NCI-H524 (cell line): Measurements from ENCODE around the gene C2CD4C.
"Not testable (repeated sequence)": the region's sequence is repeated elsewhere in the genome, so short reads cannot be mapped to it uniquely, and the experiment has no call there.

Experiments used
- DNase-seq, 2 experiments: peaks; one replicate each; lab custom pipeline; 2025; lab: John Stamatoyannopoulos, UW

C2CD4C gene, protein sequence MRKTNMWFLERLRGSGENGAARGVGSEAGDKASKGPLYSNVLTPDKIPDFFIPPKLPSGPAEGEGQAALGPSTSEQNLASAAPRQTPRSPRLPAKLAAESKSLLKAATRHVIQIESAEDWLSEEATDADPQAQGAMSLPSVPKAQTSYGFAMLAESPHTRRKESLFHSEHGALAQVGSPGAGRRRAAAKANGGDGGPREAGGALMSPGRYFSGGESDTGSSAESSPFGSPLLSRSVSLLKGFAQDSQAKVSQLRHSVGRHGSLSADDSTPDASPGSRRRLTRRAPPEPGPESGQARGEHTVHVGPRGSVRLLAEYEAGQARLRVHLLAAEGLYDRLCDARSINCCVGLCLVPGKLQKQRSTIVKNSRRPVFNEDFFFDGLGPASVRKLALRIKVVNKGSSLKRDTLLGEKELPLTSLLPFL

DNA sequence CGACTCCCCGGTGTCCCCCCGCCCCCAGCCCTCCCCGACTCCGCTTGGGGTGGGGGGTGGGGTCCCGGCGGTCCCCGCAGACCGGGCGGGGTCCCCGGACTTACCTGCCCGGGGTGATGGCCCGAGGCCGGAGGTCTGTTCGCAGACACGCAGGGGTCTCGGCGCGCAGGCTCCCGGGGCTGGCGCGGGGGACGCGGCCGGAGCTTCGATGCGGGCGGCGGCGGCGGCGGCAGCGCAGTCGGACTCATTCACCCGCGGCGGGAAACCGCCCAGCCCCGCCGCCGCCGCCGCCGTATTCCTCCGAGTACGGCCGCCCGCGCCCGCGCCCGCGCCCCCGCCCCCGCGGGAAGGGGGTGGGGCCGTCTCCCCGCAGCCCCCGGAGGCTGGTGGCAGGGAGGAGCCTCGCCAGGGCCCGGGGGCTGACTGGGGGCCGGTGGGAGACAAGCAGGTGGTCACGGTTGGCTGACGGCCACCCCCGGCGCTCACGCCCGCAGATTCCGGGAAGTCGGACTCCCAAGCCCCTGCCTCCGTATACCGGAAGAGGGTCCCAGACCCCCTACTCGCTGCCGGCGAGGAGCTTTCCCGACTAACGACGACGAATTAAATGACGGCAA, at the start of gene C2CD4C:
Gene C2CD4C, minus strand, starts transcription at position 246 of the 614 bp plus-strand sequence. CDS start 786 bp downstream, outside the sequence.
- DNase-seq = peak in 1 of 2 experiments; percentile 32

GRCh38 chr19:458091-459042, 49.4 kb upstream of the C2CD4C start:
- DNase-seq = no peak

GRCh38 chr19:457636-458035, 48.7 kb upstream of the C2CD4C start:
- no peak for DNase-seq

DNA sequence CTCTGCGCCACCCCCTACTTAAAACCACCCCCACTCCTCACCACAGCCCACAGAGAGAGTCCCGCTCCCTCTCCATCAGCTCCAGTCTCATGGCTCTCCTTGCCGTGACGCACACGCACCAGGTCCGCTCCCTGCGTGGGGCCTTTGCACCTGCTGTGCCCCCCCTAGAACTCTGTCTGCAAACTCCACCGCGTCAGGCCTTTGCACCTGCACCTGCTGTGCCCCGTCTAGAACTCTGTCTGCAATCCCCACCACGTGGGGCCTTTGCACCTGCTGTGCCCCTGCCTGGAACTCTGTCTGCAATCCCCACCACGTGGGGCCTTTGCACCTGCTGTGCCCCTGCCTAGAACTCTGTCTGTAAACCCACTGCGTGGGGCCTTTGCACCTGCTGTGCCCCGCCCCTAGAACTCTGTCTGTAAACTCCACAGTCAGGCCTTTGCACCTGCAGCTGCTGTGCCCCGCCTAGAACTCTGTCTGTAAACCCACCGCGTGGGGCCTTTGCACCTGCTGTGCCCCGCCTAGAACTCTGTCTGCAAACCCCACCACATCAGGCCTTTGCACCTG, 47.7 kb upstream of the C2CD4C start:
- no peak for DNase-seq

GRCh38 chr19:455851-456546, 47.1 kb upstream of the C2CD4C start:
- DNase-seq = no peak

DNA sequence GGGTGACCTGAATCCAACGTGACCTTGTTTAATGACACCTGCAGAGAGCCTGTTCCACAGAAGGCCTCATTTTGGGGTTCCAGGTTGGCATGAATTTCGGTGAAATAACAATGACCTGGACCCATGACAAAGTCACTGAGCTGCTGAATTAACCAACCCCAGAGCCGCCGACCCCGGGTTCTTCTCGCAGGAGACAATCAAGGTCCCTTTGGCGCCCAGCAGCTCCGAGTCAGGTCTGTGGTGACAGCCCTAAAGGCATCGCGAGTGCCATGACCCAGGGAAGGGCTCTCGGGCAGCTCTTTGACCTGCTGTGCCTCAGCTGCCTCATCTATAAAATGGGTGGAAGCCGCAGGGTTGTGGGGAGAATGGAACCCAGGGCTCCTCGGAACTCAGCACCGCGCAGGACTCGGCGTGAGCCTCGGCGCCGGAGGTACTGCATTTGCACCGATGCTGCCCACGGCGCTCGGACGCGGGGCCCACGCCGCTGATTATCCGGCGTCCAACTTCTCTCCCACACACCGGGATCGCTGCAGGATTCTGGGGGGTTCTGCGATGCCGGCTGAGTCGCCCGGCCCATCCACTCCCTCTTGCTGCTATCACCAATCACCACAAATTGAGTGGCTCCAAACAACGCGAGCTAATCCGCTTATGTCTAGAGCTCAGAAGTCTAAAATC, 46.2 kb upstream of the C2CD4C start:
- DNase-seq = no peak

DNA sequence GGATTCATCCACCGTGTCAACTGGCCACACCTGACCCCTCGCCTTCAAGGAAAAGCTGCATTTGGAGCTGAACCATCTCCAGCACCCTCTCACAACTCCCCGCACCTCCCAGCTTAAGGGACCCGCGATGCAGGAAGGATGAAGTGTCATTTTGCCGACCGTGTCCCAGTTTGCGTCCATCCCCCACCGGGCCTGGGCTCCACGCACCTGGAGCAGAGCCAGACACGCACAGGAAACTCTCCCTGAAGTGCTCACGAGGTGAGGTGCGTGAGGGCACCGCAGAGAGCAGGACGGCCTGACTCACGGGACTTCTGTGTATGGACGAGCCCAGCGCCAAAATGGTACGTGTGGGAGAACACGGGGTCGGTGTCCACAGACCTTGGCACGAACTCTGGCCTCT, 44.7 kb upstream of the C2CD4C start:
- no peak for DNase-seq

- no peak for DNase-seq
These were observed 43.9 kb upstream of the C2CD4C start for GRCh38 chr19:452829-453228.

DNA sequence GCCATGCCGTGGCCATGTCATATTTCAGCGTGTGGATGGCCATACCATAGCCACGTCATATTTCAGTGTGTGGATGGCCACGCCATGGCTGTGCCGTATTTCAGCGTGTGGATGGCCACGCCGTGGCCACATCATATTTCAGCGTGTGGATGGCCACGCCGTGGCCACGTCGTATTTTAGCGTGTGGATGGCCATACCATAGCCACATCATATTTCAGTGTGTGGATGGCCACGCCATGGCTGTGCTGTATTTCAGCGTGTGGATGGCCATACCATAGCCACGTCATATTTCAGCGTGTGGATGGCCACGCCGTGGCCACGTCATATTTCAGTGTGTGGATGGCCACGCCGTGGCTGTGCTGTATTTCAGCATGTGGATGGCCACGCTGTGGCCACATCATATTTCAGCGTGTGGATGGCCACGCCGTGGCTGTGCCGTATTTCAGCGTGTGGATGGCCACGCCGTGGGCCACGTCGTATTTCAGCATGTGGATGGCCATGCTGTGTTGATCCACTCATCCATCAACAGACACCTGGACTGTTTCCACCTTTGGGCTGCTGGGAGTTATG, 42.0 kb upstream of the C2CD4C start:
- not testable (repeated sequence) for DNase-seq

GRCh38 chr19:449916-450315, 41.0 kb upstream of the C2CD4C start:
- DNase-seq = no peak

- DNase-seq = no peak
These were observed 39.0 kb upstream of the C2CD4C start for GRCh38 chr19:447816-448560.

GRCh38 chr19:447064-447426, 38.1 kb upstream of the C2CD4C start:
- no peak for DNase-seq

GRCh38 chr19:444677-445210, 35.8 kb upstream of the C2CD4C start:
- no peak for DNase-seq

GRCh38 chr19:443005-443404, 34.1 kb upstream of the C2CD4C start:
- no peak for DNase-seq

GRCh38 chr19:442085-442484, 33.1 kb upstream of the C2CD4C start:
- no peak for DNase-seq

DNA sequence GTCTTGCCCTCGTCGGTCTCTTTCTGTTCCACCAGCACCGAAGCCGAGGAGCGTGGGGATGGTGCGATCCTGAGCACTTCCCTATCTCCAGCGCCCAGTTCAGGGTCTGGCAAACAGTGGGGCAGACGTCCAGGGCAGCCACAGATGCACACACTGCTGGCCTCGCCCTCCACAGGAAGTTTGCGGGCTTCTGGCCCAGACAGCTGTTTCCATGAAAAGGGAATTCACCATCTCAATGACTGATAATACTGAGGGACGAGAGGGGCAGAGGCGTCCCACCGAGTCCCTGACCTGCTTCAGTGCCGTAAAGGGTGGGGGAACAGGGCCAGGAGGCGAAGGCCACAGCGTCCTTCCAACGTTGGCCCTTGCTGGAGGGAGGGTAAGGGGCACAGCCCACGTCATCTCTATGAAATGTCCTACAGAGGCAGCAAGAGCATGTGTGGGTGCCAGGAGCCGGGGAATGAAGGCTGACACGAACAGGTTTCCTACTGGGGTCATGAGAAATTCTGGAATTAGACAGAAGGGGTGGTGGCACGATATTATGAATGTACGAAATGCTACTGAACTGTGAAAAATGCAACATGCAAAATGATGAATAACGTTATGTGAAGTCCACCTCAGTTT, 32.4 kb upstream of the C2CD4C start:
- DNase-seq = no peak

DNA sequence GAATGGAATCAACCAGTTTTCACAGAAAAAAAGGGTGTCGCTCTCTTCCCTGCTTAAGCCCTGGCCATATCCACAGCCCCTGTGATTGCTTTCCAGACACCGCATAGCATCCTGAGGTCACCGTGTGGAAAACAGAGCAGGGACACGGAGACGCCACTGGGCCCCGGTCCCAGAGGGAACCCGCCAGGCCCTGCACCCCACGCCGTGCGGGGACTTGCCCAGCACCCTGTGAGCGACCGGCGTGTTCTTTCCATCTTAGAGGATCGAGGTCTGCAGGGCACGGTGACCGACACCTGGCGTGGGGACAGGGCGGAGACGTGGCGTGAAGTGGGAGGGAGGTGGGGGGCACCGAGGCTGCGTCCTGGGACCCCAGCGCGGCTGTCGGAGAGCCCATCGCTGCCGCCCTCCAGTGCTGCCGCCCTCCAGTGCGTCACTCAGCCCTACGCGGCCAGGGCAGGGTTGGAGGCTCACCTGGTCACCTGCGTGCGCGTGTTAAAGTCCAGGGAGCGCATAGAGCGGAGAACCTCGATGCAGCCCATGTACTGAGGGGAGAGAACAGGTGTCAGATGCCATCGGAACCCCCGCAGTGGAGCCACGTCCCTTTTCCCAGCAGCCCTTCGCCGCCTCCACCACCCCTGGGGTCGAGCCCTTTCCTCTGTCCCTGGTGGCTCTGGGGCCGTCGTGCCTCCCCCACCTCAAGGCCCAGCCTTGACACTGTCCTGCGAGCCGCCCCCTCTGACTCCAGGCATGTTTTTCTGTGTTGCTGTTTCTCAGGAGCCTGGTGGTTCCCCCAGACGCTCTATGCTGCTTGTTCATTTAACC, 31.7 kb upstream of the C2CD4C start:
- DNase-seq = no peak
